ENCODE data around the gene TMC5.

DNA sequence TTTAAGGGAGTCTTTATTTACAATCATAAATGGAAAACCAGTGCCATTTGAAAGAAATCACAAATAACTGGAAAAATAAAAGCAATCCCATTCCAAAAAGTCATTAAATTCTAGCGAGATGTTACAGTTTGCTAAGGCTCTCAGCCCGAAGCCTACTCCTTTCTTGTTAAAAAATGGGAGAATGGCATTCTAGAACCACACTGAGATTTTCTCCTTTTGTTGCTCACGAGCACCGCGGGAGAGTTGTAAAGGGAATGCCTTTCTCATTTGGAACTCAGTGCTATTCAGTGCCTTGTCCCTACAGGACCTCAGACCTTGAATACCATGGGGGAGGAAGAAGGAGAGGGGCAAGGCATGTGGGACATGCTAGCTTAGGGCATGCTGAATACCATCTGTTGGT, 67.9 kb downstream of the TMC5 start:
- TF ChIP-seq, protein P1, sequence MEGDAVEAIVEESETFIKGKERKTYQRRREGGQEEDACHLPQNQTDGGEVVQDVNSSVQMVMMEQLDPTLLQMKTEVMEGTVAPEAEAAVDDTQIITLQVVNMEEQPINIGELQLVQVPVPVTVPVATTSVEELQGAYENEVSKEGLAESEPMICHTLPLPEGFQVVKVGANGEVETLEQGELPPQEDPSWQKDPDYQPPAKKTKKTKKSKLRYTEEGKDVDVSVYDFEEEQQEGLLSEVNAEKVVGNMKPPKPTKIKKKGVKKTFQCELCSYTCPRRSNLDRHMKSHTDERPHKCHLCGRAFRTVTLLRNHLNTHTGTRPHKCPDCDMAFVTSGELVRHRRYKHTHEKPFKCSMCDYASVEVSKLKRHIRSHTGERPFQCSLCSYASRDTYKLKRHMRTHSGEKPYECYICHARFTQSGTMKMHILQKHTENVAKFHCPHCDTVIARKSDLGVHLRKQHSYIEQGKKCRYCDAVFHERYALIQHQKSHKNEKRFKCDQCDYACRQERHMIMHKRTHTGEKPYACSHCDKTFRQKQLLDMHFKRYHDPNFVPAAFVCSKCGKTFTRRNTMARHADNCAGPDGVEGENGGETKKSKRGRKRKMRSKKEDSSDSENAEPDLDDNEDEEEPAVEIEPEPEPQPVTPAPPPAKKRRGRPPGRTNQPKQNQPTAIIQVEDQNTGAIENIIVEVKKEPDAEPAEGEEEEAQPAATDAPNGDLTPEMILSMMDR (IDR thresholded peaks at IDR 0.05; ENCODE audit: control extremely low read depth in 1 of 3, insufficient read depth in 1 of 3, low read depth in 1 of 3, low read length in 3 of 3) = no peak
- no peak for TF ChIP-seq TCF12 (IDR thresholded peaks at IDR 0.05; ENCODE audit: low read depth, low read length)
- TF ChIP-seq KDM5A (IDR thresholded peaks at IDR 0.05; ENCODE audit: low read length) = no peak
- no peak for TF ChIP-seq POLR2AphosphoS5 (IDR thresholded peaks at IDR 0.05; ENCODE audit: low read depth, low read length)
- TF ChIP-seq JUN (IDR thresholded peaks at IDR 0.05; ENCODE audit: low read depth, low read length) = no peak
- TF ChIP-seq RNF2 (IDR thresholded peaks at IDR 0.05; ENCODE audit: borderline replicate concordance, low read depth, low read length, missing control alignments, poor library complexity, severe bottlenecking) = no peak
